Vagina (tissue), 2 donors: Measurements from ENCODE around the gene EPDR1.

Source experiments
- POLR2AphosphoS5 ChIP-seq, 2 donors: sonication (generic); formaldehyde crosslinking; IDR thresholded peaks; one replicate each; pipeline ENCODE4 v1.9.0; 2017; ENCODE audit warnings: antibody characterized with exemption in 2 of 2, mild to moderate bottlenecking in 2 of 2, low read depth in 1 of 2; ENCODE audit not compliant: insufficient read depth in 1 of 2
- TF ChIP-seq, protein P1 (sequence below), 3 experiments: fragments of 450-650 bp in 2 of 3; fragments of 200-600 bp in 1 of 3; sonication (generic) in 1 of 3; IDR thresholded peaks; one replicate each; pipeline ENCODE4 v1.5.1; 2017 to 2019; ENCODE audit warnings: antibody characterized with exemption in 3 of 3, mild to moderate bottlenecking in 2 of 3, moderate library complexity in 2 of 3

- TF ChIP-seq, protein P1, sequence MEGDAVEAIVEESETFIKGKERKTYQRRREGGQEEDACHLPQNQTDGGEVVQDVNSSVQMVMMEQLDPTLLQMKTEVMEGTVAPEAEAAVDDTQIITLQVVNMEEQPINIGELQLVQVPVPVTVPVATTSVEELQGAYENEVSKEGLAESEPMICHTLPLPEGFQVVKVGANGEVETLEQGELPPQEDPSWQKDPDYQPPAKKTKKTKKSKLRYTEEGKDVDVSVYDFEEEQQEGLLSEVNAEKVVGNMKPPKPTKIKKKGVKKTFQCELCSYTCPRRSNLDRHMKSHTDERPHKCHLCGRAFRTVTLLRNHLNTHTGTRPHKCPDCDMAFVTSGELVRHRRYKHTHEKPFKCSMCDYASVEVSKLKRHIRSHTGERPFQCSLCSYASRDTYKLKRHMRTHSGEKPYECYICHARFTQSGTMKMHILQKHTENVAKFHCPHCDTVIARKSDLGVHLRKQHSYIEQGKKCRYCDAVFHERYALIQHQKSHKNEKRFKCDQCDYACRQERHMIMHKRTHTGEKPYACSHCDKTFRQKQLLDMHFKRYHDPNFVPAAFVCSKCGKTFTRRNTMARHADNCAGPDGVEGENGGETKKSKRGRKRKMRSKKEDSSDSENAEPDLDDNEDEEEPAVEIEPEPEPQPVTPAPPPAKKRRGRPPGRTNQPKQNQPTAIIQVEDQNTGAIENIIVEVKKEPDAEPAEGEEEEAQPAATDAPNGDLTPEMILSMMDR (IDR thresholded peaks at IDR 0.05): no peak
- no peak for TF ChIP-seq POLR2AphosphoS5 (IDR thresholded peaks at IDR 0.05; ENCODE audit: insufficient read depth in 1 of 2, low read depth in 1 of 2)
Measured at GRCh38 chr7:37918526-37918925, 1.9 kb upstream of the EPDR1 start.
